Islet precursor cell (in vitro differentiated cells): ENCODE data around the gene EHMT1.
A peak's percentile ranks its signal among the peaks of the same experiment; 100 is the strongest.
"Not testable (repeated sequence)": the region's sequence is repeated elsewhere in the genome, so short reads cannot be mapped to it uniquely, and the experiment has no call there.

Experiments
- DNase-seq: peaks from one replicate; pipeline ENCODE4 v3.0.0-alpha.2; 2018

The EHMT1 gene

GRCh38 chr9:137764981-137765380 is 146.2 kb downstream of the EHMT1 start:
- DNase-seq = no peak

GRCh38 chr9:137765536-137765935 is 146.7 kb downstream of the EHMT1 start:
- DNase-seq = no peak

GRCh38 chr9:137771580-137771979 is 152.8 kb downstream of the EHMT1 start:
- no peak for DNase-seq

DNA sequence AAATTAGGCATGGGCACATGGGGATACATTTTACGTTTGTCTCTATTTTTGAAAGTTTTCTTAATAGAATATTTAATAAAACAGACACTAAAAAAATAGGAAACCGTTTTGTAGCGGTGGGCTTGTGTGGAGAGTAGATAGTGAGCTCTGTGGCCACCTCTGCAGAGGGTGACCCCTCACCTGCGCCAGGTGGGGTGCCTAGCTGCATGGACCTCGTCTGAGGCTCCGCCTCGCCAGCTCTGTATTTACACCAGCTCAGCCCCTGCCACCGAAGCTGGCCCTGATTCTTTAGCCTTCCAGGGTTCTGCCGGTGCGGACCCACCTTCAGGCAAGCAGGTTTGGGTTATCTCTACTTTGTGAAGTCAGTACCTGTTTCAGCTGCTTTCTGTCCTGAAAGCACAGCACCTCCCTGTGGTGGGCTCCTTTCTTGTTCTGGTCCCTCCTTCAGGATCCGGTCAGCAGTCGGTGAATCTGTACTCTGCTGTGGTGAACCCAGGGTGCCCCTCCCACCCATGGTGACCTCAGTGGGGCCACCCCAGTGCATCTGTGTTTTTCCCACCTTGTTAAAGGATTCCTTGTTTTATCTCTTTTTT is 153.6 kb downstream of the EHMT1 start:
- DNase-seq = peak; percentile 66

- DNase-seq = peak; percentile 30
Measured at GRCh38 chr9:137774775-137775386, 156.1 kb downstream of the EHMT1 start.

GRCh38 chr9:137776306-137776995 is 157.6 kb downstream of the EHMT1 start:
- DNase-seq = no peak

DNA sequence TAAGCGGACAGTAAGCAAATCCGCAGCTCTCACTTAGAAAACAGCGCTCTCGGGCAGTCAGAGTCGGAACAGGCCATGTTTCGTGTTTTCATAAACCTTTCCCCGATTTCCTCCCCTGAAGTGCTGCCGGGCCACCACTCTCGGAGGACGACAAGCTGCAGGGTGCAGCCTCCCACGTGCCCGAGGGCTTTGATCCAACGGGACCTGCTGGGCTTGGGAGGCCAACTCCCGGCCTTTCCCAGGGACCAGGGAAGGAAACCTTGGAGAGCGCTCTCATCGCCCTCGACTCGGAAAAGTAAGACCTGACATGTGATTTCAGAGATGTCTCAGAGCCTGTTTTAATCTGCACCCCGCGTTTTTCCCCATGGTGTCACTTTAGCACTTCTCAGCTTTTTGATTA is 159.0 kb downstream of the EHMT1 start:
- DNase-seq = no peak

- no peak for DNase-seq
Measured at GRCh38 chr9:137778336-137778735, 159.5 kb downstream of the EHMT1 start.

- DNase-seq = no peak
Measured at GRCh38 chr9:137778914-137779313, 160.1 kb downstream of the EHMT1 start.

DNA sequence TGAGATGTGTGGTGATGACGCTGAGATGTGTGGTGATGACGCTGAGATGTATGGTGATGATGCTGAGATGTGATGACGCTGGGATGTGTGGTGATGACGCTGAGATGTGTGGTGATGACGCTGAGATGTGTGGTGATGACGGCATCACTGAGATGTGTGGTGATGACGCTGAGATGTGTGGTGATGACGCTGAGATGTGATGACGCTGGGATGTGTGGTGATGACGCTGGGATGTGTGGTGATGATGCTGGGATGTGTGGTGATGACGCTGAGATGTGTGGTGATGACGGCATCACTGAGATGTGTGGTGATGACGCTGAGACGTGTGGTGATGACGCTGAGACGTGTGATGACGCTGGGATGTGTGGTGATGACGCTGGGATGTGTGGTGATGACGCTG is 161.2 kb downstream of the EHMT1 start:
- not testable (repeated sequence) for DNase-seq

- no peak for DNase-seq
Measured at GRCh38 chr9:137781906-137782585, 163.2 kb downstream of the EHMT1 start.

GRCh38 chr9:137783521-137783920 is 164.7 kb downstream of the EHMT1 start:
- no peak for DNase-seq

DNA sequence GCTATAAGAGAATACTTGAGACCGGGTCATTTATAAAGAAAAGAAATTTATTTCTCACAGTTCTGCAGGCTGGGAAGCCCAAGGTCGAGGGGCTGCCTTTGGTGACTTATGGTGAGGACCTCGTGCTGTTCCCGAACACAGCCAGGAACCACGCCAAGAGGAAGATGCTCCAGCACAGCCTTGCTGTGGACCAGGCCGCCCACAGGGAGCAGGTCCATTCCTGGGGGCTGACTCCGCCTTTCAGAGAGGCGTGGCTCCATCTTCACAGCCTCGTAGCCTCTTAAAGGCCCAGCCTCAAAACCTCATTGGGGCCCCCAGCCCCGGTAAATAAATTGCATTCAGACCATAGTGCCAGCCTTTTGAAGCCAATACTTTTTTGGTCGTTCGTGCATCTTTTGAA is 165.2 kb downstream of the EHMT1 start:
- no peak for DNase-seq

DNA sequence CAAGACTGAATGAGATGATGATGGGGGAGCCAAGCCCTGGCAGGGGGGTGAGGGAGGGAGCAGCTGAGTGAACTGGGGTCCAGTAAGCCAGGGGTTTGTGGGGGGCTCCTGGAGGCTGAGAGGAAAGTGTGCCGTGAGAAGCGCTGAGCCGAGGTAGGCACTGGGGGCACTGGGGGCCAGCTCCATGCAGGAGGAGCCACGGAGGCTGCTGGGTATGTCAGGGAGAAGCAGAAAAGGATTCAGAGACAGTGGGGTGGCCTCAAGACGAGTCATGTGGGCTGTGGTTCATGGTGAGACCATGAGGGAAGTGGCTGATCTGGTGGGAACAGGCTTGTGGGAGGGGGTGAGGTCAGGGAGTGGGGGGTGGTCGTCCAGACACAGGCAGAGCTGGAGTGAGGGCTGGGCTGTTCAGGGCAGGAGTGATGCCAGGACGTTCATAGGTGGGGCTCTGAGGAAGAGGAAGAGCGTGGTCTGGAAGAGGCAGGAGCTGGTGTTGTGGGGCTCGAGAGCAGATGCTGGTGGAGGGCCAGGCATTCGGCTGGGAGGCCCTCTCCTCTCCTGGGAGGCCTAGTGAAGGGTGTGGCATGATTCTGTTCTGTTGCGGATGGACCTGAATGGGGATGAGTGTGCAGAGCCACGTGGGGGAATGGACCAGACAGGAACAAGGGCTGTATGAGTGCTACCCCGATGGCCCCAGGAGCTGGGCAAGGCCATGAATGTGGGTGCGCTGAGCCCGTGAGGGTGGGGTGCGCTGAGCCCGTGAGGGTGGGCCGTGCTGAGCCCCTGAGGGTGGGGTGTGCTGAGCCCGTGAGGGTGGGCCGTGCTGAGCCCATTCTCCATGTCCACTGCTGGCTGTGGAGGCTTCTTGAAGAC is 166.1 kb downstream of the EHMT1 start:
- DNase-seq = no peak

- DNase-seq = no peak
Measured at GRCh38 chr9:137785704-137786161, 166.9 kb downstream of the EHMT1 start.

GRCh38 chr9:137786511-137786920 is 167.7 kb downstream of the EHMT1 start:
- no peak for DNase-seq

GRCh38 chr9:137787381-137787780 is 168.6 kb downstream of the EHMT1 start:
- DNase-seq = no peak

DNA sequence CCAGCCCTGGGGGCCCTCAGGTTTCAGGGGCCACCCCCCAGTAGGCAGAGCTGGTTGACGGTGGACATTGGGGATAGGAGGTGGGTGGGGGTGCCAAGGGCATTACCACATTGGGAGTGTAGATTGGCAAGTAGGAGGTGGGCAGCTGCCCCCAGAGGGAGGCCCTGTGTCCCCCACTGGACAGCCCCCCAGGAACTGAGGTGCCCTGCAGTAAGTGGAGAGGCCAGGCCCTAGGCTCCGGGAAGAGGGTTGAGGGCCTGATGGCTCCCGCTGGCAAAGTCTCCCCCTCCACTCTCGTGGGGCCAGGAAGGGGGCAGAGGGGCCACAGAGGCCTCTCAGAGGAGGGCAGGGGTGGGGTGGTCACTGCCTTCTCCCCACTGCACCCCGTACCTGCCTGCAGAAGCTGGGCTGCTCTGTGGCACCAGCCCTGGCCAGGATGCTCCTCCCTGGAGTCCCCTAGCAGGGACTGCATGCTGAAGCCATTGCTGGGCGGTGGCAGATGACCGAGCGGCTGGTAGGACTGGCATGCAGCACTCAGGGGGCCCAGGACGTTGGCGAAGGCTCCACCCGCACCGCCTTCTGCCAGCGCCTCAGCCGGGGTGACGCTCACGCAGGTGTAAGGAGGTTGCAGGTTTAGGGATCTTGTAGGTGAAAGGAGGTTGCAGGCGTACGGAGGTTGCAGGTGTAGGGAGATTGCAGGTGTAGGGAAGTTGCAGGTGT is 169.1 kb downstream of the EHMT1 start:
- no peak for DNase-seq

GRCh38 chr9:137788561-137789294 is 169.9 kb downstream of the EHMT1 start:
- DNase-seq = no peak

DNA sequence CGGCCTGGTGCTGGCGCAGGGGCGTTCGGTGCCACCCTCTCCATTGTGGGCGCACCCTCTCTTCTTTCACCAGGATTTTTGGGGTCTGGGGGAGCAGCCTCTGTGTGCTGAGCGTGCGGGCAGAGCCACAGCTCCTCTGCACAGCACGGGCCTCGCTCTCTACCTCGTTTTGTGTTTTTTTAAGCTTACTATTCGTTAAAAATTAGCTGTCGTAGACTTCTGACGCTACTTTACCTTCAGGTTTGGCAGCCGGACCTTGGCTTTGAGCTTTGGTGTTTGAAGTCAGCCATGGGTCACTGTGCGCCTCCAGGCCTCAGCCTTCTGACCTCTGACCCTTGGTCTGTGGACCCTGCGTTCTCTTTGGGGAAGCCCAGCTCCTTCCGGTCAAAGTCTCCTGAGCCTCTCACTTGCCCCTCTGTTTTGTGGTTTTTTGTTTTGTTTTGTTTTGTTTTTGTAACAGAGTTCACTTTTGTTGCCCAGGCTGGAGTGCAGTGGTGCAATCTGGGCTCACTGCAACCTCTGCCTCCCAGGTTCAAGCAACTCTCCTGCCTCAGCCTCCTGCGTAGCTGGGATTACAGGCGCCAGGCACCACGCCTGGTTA is 170.6 kb downstream of the EHMT1 start:
- no peak for DNase-seq

DNA sequence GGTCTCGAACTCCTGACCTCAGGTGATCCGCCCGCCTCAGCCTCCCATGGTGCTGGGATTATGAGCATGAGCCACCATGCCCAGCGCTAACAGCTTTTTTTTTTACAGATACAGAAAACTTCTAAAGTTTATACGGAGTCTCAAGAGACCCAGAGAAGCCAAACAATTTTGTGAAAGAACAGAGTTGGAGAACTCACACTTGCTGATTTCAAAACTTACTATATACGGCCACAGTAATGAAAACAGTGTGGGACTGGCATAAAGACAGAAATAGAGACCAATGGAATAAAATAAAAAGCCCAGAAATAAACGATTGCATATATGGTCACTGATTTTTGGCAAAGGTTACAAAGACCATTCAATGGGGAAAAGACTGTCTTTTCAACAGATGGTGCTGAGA is 173.1 kb downstream of the EHMT1 start:
- no peak for DNase-seq
